RWPE2 (cell line): ENCODE measurements around the gene FOXD4.
A peak's percentile ranks its signal among the peaks of the same experiment; 100 is the strongest.
"Not testable (repeated sequence)": the region's sequence is repeated elsewhere in the genome, so short reads cannot be mapped to it uniquely, and the experiment has no call there.

Experiments
- ATAC-seq: fragments of 200-7000 bp; cut with Tn5 transposase; 3 replicates; pipeline ENCODE4 v1.9.1; 2021; ENCODE audit warnings: low read depth
- DNase-seq: peaks from one replicate; pipeline ENCODE4 v3.0.0-alpha.2; 2020; ENCODE audit warnings: low spot score
- H3K27ac ChIP-seq: fragments of 450-650 bp; 2 replicates; pipeline ENCODE4 v1.5.1; 2017; ENCODE audit warnings: mild to moderate bottlenecking; ENCODE audit not compliant: poor library complexity, severe bottlenecking
- H3K27me3 ChIP-seq: fragments of 250-450 bp; sonication (Bioruptor Pico); 2 replicates; pipeline ENCODE4 v1.5.1; 2021; ENCODE audit warnings: mild to moderate bottlenecking, moderate library complexity; ENCODE audit not compliant: insufficient read depth, poor library complexity, severe bottlenecking
- H3K36me3 ChIP-seq: fragments of 250-450 bp; sonication (Bioruptor Pico); 2 replicates; pipeline ENCODE4 v1.5.1; 2020; ENCODE audit warnings: low read depth, mild to moderate bottlenecking, moderate library complexity
- H3K4me1 ChIP-seq: fragments of 250-450 bp; sonication (Bioruptor Pico); 2 replicates; pipeline ENCODE4 v1.5.1; 2021; ENCODE audit warnings: mild to moderate bottlenecking, moderate library complexity; ENCODE audit not compliant: insufficient read depth, poor library complexity, severe bottlenecking
- H3K4me3 ChIP-seq: fragments of 250-450 bp; sonication (Bioruptor Pico); 2 replicates; pipeline ENCODE4 v1.5.1; 2021; ENCODE audit warnings: mild to moderate bottlenecking, moderate library complexity; ENCODE audit not compliant: severe bottlenecking
- H3K9me3 ChIP-seq: fragments of 250-450 bp; sonication (Bioruptor Pico); 2 replicates; pipeline ENCODE4 v1.5.1; 2021; ENCODE audit warnings: mild to moderate bottlenecking, moderate library complexity; ENCODE audit not compliant: severe bottlenecking

FOXD4 gene

DNA sequence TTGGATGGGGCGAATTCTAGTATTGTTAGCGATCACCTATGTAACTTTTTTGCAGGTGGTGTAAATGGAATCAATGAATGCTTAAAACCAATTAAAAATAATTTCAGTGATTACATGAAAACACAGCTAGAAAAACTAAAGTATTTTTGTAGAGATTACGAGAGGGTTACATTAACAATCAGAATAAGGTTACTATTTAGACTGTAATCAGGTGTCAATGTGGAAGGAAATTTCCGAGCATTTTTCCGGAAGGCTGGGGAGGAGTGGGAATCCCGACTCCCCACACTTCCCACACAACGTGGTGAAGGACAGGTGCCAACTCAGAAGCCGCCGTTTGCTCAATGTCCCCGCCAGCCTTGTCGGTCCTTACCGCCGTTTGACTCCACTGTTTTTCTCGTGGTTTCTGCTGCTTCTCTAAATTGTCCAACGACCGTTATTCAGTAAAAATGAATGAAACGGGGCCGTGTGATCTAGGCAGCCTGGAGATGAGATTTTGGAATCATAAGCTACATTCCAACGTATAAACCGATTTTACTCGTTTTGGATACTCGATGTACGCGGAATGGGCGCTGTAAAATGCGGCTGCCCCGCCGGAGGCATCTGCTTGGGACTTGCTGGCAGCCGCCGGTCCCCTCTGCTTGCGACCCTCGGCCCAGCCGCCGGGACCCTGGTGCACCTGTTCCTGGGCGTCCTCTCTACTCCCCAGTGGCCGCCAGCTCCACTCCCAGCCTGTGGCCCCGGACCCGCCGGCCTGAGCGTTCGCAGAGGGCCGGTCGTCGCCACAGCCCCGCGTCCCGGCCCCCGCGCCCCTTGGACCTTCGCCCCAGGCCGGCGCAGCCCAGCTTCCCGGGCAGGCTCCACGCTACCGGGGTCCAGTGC, 5.4 kb downstream of the FOXD4 start:
- not testable (repeated sequence) for H3K36me3 ChIP-seq, ATAC-seq, H3K27ac ChIP-seq, DNase-seq, H3K9me3 ChIP-seq, H3K4me3 ChIP-seq, H3K4me1 ChIP-seq
- H3K27me3 ChIP-seq, result peaks cover 58% of the 10 kb centered on the region

DNA sequence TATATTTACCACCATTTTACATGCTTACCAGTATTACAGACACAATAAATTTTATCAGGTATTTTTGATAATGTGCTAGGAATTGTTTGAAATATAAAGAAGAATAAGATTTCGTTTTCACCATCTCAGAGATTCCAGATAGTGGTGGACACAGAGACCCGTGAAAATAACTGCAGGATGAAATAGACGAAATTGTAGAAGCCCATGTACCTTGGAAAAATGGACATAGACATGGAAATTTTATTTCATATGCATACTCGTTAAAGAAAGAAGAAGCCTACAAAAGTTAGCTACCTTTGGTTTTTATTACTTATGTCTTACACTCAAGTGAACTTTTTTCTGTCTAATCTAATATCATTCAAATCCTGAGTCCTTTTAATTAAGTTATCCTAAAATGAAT, 7.5 kb downstream of the FOXD4 start:
- H3K4me1 ChIP-seq, H3K4me3 ChIP-seq, DNase-seq, H3K9me3 ChIP-seq, H3K27ac ChIP-seq, ATAC-seq, H3K36me3 ChIP-seq: not testable (repeated sequence)
- H3K27me3 ChIP-seq, result peaks cover 50% of the 10 kb centered on the region

DNA sequence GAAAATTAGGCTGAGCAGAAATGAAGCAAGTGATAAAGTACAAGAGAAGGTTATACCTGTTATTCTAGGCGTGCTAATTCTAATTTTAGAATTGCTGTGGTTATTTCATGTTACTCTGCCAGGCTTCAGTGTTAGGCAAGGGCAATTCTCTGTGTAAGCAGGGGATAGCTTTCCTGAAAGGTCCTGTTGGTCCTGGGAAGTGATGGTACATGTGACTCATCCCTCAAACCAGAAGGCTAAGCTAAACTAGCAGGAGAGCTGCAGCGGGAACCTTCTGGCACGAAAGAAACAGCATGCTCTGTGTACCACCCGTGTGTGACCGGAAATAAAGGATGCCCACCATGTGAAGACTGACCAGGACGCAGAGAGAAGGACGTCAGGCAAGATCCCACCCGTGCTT, 8.7 kb downstream of the FOXD4 start:
- H3K4me3 ChIP-seq, H3K27ac ChIP-seq, H3K9me3 ChIP-seq, H3K36me3 ChIP-seq, H3K4me1 ChIP-seq, DNase-seq: not testable (repeated sequence)
- peaks cover 42% of the 10 kb centered on the region for H3K27me3 ChIP-seq
- ATAC-seq, result peak; percentile 53; the same call in 2 of the 3 replicates

DNA sequence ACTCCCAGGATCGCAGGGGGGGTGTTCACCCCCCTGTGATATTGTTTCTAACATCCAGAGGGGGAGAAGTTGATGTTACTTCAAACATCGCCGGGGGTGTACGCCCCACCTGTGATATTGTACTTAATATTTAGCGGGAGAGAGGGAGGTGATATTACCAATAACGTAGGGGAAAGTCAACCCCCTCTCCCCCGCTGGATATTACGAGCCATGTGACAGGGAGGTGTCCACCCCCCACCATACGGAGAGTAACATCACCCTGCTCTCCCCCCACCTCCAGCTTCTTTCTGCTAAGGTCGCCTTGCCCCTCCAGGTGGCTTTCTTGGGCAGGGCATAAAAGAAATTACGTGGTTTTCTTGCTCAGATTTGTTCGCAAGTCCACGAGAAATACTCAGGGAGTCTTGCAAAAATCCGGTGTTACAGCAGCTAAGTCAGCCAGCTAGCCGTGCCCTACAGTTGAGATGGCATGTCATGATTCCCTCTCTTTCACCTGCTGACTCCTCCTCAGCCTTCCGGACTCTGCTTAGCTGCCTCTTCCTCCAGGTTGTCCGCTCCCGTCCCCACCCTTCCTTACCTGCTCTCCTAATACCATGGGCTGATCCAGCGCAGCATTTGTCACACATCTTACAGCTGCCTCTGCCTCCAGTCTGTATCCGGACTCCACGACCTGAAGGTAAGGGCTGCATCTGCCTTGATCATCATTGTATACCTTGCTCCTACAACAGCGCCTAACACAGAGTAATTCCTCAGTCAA, 9.3 kb downstream of the FOXD4 start:
- H3K27me3 ChIP-seq, result peaks cover 36% of the 10 kb centered on the region

DNA sequence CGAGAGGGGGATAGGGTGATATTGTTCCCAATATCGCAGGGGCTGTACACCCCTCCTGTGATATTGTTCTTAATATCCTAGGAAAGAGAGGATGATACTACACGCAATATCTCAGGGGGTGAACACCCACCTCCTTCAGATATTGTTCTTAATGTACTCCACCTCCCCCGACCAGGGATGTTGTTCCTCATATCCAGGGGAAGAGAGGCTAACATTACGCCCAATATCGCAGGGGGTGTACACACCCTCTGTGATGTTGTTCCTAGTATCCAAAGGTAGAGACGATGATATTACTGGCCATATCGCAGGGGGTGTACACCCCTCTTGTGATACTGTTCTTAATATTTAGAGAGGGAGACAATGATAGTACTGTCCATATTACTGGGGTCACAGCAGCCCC, 12.2 kb downstream of the FOXD4 start:
- not testable (repeated sequence) for H3K9me3 ChIP-seq, ATAC-seq, H3K27ac ChIP-seq, DNase-seq, H3K36me3 ChIP-seq, H3K4me1 ChIP-seq, H3K4me3 ChIP-seq
- peaks cover 20% of the 10 kb centered on the region for H3K27me3 ChIP-seq

More for the DNA sequence above, 9.3 kb downstream of the FOXD4 start:
- not testable (repeated sequence) for H3K9me3 ChIP-seq, H3K36me3 ChIP-seq, DNase-seq, H3K4me3 ChIP-seq, H3K27ac ChIP-seq, H3K4me1 ChIP-seq
- ATAC-seq, result peak; percentile 47

DNA sequence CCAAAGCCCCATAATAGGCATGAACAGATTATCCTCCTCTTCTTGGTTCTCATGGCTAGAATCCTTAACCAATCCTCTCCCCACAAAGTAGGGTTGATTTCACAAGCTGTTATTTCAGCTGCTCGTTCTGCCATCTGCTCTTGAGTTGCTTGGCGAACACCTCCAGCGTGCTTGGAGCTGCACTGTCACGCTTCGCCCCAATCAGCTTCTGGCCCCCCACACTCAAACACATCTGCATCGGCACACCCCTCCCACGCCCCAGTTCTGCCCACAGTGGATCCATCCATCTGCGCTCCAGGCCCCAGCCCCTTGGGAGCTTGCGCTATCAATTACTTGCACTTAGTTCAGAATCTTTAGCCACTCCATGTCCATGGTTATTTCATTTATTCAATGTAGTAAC, 17.8 kb downstream of the FOXD4 start:
- not testable (repeated sequence) for H3K36me3 ChIP-seq, H3K4me1 ChIP-seq, H3K27me3 ChIP-seq, DNase-seq, H3K4me3 ChIP-seq, ATAC-seq, H3K27ac ChIP-seq, H3K9me3 ChIP-seq

DNA sequence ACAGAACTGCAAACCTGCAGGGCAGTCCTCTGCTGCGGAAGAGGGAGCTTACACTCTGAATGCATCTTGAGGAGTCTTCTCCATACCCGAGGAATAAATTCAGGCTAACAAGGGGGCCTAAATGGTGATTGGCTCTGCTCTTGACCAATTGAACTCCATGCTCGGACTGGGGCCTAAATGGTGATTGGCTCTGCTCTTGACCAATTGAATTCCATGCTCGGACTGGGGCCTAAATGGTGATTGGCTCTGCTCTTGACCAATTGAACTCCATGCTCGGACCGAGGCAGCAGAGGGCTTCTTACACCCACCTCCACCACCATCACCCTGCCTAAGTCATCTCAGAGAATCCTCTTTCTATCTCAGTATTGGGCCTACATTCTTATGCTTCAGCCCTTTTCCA, 18.4 kb downstream of the FOXD4 start:
- not testable (repeated sequence) for ATAC-seq, H3K4me1 ChIP-seq, H3K27ac ChIP-seq, H3K9me3 ChIP-seq, H3K4me3 ChIP-seq, H3K36me3 ChIP-seq, H3K27me3 ChIP-seq, DNase-seq

DNA sequence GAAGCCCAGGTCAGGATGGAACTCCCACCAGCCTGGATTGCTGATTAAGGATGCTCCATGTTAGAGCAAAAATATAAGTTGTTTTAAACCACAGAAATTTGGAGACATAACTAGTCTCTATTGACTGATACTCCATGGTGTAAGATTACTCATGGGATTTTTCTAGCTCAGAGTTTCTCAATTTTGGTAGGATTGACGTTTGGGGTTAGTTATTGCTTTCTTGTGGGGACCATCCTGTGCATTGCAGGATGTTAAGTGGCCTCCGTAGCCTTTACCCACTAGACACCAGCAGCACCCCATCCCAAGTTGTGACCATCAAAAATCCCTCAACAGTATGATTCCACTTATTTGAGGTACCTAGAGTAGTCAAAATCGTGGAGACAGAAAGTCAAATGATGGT, 19.4 kb downstream of the FOXD4 start:
- not testable (repeated sequence) for ATAC-seq, H3K27me3 ChIP-seq, H3K9me3 ChIP-seq, H3K4me1 ChIP-seq, H3K27ac ChIP-seq, H3K4me3 ChIP-seq, DNase-seq, H3K36me3 ChIP-seq

DNA sequence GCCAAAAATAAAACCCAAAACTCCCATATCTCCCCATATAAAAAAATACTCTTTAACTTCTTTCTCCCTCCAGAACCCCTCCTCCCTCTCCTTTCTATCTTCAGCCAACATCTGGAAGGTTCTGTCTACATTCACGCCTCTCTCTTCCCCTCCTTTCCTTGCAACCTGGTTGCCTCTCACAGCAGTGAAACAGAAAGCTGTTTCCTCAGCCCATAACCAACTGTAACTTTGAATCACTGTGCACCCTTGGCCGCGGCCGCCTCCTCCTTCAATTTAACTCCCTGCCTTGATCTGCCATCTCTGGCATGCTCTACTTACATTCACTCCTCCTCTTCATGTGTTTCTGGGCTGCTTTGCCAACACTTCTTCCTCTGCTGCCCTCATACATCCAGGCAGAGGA, 23.2 kb downstream of the FOXD4 start:
- not testable (repeated sequence) for H3K9me3 ChIP-seq, H3K4me1 ChIP-seq, H3K36me3 ChIP-seq, H3K4me3 ChIP-seq, ATAC-seq, DNase-seq, H3K27ac ChIP-seq, H3K27me3 ChIP-seq

DNA sequence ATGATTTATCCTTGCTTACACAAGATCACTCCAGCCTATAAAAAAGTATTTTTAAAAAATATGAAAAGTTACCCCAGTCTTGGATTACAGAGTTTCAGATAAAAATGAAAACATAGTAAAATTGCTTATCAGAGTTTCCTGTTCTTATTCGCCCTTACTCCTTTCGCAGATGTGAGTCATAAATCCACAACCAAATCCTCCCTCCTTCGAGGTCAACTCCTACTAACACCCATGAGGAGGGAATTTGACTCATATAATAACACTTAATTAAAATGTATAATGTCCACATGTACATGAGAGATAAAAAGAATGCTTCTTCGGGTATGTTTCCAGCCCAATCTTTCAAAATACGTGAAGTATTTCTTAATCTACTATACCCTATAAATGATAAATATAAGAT, 23.9 kb downstream of the FOXD4 start:
- H3K27ac ChIP-seq, H3K4me1 ChIP-seq, H3K4me3 ChIP-seq, H3K9me3 ChIP-seq, H3K27me3 ChIP-seq, H3K36me3 ChIP-seq, DNase-seq: not testable (repeated sequence)
- peak; percentile 58; the same call in 2 of the 3 replicates for ATAC-seq

DNA sequence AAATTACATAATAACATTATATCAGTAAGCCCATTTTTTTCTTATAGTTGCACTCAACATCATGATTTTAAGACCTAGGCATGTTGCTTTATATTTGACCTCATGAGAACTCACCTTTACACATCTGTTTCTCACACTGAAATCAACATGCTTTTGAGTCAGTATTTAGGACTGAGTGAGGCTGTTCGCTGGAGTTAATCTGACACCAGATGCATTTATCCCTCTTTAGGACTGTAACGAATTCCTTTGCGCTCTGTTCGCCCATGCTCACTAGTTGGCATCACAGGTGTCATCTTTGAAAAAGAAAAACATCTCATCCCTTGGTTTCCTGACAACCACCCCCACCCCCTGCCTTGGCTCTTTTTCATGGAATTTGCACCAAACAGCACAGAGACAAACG, 24.3 kb downstream of the FOXD4 start:
- not testable (repeated sequence) for ATAC-seq, H3K36me3 ChIP-seq, H3K9me3 ChIP-seq, H3K27me3 ChIP-seq, H3K27ac ChIP-seq, H3K4me3 ChIP-seq, H3K4me1 ChIP-seq, DNase-seq
